ENCODE data around the gene MRPL42.

GRCh38 chr12:93469386-93469785 is 2.1 kb downstream of the MRPL42 start:
- TF ChIP-seq CTCF (IDR thresholded peaks at IDR 0.05) (no peak), POLR2A (IDR thresholded peaks at IDR 0.05) (no peak)
